Measurements from ENCODE around the gene PPTC7.

DNA sequence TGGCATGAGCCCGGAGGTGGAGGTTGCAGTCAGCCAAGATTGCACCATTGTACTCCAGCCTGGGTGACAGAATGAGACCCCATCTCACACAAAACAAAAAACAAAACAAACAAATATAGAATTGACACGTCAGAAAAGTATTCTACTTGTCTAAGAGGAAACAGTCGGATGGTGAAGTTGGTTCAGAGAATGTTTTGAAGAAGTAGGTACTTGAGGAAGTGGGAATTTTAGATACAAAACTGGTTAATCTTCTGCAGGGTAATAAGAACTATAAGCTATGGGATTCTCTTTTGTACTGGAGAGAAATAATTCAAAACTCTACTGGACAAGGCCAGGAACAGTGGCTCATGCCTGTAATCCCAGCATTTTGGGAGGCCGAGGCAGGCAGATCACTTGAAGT, 16.2 kb upstream of the PPTC7 start:
- no peak for TF ChIP-seq POLR2AphosphoS5 (IDR thresholded peaks at IDR 0.05)
- no peak for TF ChIP-seq POLR2A (IDR thresholded peaks at IDR 0.05)
- TF ChIP-seq, protein P1, sequence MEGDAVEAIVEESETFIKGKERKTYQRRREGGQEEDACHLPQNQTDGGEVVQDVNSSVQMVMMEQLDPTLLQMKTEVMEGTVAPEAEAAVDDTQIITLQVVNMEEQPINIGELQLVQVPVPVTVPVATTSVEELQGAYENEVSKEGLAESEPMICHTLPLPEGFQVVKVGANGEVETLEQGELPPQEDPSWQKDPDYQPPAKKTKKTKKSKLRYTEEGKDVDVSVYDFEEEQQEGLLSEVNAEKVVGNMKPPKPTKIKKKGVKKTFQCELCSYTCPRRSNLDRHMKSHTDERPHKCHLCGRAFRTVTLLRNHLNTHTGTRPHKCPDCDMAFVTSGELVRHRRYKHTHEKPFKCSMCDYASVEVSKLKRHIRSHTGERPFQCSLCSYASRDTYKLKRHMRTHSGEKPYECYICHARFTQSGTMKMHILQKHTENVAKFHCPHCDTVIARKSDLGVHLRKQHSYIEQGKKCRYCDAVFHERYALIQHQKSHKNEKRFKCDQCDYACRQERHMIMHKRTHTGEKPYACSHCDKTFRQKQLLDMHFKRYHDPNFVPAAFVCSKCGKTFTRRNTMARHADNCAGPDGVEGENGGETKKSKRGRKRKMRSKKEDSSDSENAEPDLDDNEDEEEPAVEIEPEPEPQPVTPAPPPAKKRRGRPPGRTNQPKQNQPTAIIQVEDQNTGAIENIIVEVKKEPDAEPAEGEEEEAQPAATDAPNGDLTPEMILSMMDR (IDR thresholded peaks at IDR 0.05): no peak

All from transverse colon (tissue), 4 donors.